ENCODE measurements around the gene PTCH2.
"Not testable (repeated sequence)": the region's sequence is repeated elsewhere in the genome, so short reads cannot be mapped to it uniquely, and the experiment has no call there.

The PTCH2 gene

GRCh38 chr1:44839576-44839975 lies 3.5 kb downstream of the PTCH2 start:
- TF ChIP-seq CTCF (IDR thresholded peaks at IDR 0.05; ENCODE audit: insufficient read depth, missing control alignments), result no peak
- FAIRE-seq, result no peak

GRCh38 chr1:44838294-44838693 lies 4.8 kb downstream of the PTCH2 start:
- not testable (repeated sequence) for FAIRE-seq; DNase-seq (ENCODE audit: insufficient read length, low spot score)

More at GRCh38 chr1:44839576-44839975, 3.5 kb downstream of the PTCH2 start:
- DNase-seq (ENCODE audit: insufficient read length, low spot score), result no peak

GRCh38 chr1:44835738-44836675 lies 7.0 kb downstream of the PTCH2 start:
- FAIRE-seq, result peak; percentile 64

GRCh38 chr1:44834328-44834727 lies 8.7 kb downstream of the PTCH2 start:
- TF ChIP-seq CTCF (IDR thresholded peaks at IDR 0.05; ENCODE audit: insufficient read depth, missing control alignments), result no peak
- DNase-seq (ENCODE audit: insufficient read length, low spot score) (no peak), FAIRE-seq (no peak)

More at GRCh38 chr1:44835738-44836675, 7.0 kb downstream of the PTCH2 start:
- peak; percentile 62 for DNase-seq (ENCODE audit: insufficient read length, low spot score)
- TF ChIP-seq CTCF (IDR thresholded peaks at IDR 0.05; ENCODE audit: insufficient read depth, missing control alignments), result peak; percentile 88

- TF ChIP-seq CTCF (IDR thresholded peaks at IDR 0.05; ENCODE audit: insufficient read depth, missing control alignments), result no peak
- FAIRE-seq (no peak), DNase-seq (ENCODE audit: insufficient read length, low spot score) (no peak)
Observed at GRCh38 chr1:44832056-44832705, 10.9 kb downstream of the PTCH2 start.

- no peak for TF ChIP-seq CTCF (IDR thresholded peaks at IDR 0.05; ENCODE audit: insufficient read depth, missing control alignments)
- DNase-seq (ENCODE audit: insufficient read length, low spot score) (no peak), FAIRE-seq (no peak)
Observed at GRCh38 chr1:44831516-44831915, 11.5 kb downstream of the PTCH2 start.

GRCh38 chr1:44830900-44831304 lies 12.2 kb downstream of the PTCH2 start:
- no peak for DNase-seq (ENCODE audit: insufficient read length, low spot score)
- no peak for TF ChIP-seq CTCF (IDR thresholded peaks at IDR 0.05; ENCODE audit: insufficient read depth, missing control alignments)
- FAIRE-seq, result no peak

Measured in D721Med (cell line).